ENCODE data around the gene FBXL14.

DNA sequence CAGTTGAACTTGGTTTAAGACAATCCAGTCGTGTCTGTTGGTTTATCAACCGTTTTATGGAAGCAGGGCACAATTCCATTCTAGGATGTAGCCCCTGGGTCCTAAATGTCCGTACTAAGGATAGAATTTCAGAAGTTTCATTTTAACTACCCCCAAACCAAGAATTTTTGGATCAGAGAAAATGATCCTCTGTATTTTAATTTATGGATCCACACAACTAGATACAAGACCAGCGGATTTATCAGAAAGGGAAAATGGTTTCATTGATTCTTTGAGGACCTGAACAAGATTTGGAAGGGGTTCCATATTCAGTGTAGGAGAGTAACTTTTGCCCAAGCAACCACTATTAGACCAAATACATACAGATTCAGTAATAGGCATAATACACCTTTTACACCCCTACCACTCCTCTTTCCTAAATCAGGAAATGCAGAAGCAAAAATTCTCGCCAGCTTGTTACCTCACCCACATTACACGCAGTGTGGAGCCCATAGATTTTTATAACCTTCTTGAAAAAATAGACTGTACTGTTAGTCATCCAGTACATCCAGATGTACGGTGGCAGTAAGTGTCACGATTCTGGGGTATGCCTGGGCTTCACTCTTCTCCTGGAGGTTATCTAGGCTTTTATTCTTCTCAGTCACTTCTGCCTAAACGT, 1.4 kb upstream of the FBXL14 start:
- TF ChIP-seq SMARCB1 (IDR thresholded peaks at IDR 0.05; ENCODE audit: insufficient read length, low read depth) (no peak), ZNF354B (CRISPR knock-in tag; IDR thresholded peaks at IDR 0.05) (no peak)
